Activated CD8-positive, alpha-beta memory T cell treated with anti-CD3 and anti-CD28 coated beads, Interleukin-2, amount 50 U/mL, for 4 hours (primary cell): Measurements from ENCODE around the gene RBMS3.
"Not testable (repeated sequence)": the region's sequence is repeated elsewhere in the genome, so short reads cannot be mapped to it uniquely, and the experiment has no call there.

Experiments used
- DNase-seq: peaks from one replicate; pipeline ENCODE4 v3.0.0-alpha.2; 2020

The RBMS3 gene

DNA sequence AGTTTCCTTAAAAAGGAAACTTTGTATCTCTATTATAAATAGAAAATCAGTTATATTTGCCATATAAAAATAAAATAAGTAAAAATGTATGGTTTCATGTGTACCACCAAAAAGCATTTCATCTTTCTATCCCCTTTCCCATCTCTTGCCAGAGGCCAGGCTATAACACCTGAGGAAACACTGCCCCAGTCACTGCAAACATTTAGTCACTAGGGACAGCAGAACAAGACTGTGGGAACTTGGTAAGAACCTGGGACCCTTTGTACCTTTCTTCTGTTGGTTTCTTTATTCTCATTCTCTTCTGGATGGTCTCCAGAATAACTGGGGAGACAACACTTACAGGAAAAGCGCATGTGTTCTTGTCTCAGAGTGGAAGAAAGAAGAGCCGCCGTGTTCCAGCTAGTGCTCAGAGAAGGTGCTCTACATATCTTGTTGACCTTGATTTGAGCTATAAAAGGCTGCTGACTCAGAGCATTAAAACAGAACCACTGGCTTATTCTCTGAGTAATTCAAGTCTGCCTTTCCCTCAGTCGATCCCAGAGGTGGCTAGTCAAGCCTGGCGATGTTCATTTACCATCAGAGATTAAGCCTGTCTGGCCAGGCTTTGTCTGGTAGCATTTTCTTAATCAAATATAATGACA is 361.6 kb downstream of the RBMS3 start:
- no peak for DNase-seq

DNA sequence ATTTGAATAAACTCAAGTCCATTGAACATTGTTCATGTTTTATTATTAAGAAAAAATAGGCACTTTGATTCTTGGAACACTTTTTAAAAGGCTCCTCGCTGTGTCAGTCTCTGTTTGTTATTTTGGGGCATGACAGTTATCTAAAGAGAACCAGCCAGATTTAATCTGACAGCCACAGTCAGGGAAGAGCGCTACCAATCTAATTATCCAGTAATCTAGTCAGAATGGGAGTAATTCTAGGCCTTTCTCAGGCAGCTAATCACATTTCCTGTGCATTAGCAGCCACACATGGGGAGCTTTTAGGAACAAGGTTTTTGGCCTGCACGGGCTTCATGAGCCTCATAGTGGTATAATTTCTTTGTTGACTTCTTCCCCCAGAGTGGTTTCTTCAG is 362.2 kb downstream of the RBMS3 start:
- DNase-seq, result no peak

DNA sequence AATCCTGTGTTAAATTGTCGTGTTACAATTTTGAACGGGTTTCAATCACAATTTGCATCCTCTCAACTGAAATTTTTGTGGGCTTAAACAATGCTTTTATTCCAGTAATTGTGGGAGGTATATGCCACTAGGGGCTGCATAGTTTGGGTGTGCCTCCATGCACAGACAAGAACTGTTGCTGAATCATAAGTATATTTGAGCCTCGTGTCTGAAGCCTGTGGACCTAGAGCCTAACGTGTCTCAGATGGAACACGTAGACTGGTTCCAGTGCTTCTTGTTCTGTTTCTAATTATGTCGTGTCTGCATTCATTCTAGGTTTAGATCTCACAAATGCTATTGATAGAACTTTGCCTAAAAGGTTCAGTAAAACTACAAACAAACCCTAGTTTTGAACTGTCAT is 363.4 kb downstream of the RBMS3 start:
- DNase-seq, result no peak

DNA sequence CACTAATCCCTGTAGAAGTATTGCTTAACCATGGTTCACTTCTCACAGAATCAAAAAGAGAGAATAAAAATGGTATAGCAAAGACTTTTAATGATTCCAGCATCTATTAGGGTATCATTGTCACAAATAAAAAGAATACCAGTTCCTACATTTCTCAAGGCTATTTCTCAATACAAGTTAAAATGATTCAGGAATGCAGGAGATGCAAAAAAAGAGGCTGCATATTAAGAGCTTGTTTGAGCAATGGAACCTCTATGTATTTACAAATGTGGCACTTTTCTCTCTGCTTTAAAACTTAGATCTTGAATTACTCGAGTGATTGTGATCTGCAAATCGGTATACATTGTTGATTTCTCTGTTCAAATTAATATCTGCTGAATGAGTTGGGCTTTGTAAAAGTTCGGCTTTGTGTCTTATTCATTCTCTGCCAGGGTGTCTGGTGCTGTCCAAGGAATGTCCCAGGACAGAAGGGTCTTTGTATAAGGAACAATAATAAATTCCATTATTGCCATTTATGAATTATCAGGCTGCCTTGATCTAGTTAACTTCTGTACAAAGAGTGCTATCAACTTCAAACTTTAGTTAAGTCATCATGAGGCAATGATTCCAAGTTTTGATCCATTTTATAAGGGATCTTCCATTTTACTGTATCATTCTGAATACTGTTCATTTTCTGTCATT is 364.2 kb downstream of the RBMS3 start:
- no peak for DNase-seq

DNA sequence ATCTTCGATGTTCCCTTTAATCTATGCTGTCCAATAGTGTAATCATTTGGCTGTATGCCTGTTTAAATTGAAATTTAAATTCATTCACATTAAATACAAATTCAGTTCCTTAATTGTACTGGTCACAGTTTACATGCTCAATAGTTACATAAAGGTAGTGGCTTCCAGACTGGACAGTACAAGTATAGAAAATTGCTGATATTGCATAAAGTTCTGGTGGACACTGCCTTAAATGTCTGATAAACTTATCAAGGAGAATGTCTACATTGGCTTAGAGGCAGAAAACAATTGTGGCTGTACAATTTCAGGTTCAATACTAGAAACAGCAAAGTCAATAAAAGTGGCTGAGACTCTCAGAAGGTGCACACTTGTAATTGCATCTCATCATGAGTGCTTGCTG is 365.2 kb downstream of the RBMS3 start:
- DNase-seq, result no peak

DNA sequence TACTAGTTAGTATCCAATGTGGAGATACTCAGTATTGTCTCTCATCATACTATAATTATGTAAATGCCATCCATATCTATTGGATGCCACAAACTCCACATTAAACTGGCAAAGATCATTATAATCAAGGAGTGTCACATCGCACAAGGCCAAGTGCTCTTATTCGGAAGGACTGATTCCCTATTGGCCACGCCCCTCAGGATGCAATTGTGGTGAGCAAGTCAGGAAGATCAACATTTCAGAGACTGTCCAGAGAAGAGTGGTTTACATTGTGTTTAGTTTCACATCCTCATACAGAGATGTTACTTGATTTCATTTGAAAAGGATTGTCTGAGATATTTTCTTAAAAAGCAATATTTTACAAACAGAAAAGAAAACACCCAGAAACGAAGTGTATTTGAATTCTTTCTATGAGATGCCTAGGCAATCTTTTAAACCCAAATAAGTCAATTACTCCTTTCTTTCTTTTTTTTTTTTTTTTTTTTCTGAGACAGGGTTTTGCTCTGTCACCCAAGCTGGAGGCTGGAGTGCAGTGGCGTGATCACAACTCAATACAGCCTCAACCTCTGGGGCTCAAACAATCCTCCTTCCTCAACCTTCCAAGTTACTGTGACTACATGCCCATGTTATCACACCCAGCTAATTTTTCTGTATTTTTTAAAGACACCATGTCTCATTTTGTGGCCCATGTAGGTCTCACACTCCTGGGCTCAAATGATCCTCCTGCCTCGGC is 369.1 kb downstream of the RBMS3 start:
- no peak for DNase-seq

DNA sequence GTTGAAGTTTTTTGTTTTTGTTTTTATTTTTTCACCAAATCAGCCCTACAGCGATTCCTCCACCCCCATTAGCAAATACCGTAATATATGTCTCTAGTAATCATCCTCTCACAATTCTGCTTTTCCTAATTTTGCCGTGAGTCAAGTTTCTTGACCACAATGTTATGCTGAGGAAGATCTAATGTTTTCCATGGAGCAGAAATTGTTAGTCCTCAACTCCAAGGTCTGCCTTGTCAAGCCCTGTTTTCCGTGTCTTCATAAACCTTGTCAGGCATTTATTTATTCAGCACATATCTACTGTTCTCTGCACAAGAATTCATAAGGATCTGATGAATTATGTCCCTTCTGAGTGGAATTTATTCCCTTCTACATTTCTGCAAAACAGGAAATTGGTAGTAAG is 372.8 kb downstream of the RBMS3 start:
- no peak for DNase-seq

DNA sequence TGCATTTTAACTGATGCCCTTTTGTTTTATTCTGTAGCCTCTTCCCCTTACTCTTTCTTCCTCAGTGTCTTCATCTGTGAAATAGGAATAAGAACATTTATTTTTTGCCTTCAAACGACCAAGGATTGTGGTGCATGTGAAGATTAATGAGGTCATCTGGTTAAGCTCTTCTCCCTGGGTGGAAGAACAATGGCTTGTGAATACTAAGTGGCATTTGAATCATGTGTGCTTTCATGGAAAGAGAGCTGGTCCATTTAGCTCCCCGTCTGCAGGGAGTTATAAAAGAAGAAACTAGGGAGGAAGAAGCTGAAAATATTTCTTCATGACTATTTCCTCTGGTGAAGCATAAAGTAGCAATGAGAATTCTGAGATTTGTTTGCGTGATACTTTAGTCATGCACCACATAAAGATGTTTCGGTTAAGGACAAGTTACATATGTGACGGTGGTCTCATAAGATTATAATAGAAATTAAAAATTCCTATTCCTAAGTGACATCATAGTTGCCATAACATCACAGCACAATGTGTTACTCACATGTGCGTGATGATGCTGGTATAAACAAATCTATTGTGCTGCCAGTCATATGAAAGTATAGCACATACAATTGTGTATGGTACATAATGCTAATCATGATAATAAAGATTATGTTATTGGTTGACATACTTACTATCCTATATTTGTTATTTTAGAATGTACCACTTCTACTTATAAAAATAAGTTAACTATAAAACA is 374.3 kb downstream of the RBMS3 start:
- no peak for DNase-seq

DNA sequence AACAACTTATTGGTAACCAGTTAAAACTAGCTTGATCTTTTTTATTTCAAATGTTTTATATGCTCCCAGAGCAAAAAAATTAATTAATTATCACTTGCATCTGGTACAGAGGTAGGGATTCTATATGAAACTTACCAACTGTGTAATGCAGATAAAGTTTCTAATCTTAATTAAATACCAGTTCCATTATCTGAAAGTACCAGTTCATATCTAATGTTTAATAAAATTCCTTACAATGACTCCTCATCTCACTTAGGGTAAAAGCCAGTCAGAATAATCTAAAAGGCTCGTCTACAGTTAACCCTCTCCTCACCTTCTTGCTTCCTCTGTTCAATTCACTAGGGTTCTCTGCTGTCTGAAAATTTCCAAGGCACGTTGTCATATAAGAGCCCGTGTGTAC is 384.8 kb downstream of the RBMS3 start:
- DNase-seq, result no peak

DNA sequence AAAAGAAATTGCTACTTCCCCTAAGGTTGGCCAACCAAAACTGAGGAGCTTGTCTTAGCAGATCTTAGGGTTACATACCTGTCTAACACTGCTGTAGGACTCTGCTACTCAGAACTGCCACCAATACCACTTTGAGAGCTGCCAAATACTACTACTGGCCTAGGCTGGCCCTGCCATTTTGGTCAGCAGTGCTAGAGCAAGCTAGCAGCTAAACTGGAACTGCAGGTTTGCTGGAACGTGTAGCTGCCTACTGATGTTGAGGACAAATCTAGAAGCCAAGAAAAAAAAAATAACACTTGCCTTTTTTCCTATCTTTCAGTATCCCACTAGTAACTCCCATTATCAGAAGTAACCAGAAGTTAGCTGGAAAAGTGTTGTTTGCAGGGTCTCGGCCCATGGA is 387.4 kb downstream of the RBMS3 start:
- no peak for DNase-seq

DNA sequence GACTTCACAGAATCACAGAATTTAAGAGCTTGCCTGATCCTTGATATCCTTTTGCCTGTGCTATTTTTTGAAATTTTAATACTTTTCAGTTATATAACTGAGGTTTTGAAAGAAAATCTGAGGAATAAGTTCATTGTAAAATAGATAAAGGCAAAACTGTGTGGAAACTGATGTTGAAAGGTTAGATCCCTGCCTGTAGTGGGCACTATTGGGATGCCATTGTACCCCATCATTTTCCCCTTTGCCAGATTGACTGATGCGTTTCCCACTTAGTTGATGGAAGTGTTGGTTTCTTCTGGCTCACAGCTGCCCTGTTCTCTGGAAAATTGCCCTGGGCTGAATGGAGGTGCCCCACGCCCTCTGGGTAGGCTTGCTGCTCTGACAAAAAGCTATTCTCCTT is 387.9 kb downstream of the RBMS3 start:
- DNase-seq, result no peak

DNA sequence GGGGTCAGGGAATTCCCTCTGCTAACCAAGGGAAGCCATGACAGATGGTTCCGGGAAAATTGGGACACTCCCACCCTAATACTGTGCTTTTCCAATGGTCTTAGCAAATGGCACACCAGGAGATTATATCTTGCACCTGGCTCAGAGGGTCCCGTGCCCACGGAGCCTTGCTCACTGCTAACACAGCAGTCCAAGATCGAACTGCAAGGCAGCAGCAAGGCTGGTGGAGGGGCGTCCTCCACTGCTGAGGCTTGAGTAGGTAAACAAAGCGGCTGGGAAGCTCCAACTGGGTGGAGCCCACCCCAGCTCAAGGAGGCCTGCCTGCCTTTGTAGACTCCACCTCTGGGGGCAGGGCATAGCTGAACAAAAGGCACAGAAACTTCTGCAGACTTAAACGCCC is 389.6 kb downstream of the RBMS3 start:
- DNase-seq, result not testable (repeated sequence)

DNA sequence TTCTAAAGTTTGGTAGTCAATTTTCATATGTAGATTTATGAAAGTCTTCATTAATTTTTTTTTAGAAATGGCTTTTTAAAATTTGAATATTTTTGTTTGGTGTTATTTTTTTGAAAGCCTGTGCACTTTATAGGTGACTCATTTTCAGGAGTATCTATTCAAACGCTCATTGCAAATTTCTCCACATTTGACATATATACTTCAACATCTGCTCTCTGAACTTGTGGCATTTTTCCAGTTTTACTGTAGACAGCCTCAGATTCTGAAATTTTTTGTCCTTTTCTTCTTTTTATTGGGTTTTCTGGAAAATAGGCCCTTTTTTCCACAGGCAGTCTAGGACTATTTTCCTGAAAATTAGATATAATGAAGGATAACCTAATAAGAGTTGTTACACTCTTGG is 396.6 kb downstream of the RBMS3 start:
- no peak for DNase-seq

DNA sequence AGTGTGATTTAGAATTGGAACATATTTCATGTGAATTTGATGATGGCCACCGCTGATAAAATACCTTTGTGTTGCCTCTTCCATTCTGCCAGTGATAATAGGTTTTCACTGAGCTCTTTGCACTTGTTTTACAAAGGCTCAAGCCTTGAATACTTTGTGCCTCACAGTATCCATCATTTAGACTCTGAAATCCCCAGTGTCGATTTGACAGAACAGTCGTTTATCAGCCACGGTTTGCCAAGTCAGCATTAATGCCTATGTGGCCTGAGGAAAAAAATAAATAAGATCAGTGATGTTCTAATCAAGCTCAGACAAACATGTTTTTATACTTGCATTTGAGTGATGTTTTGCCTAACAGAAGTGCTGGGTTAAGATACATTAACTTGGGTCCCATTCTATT is 399.1 kb downstream of the RBMS3 start:
- no peak for DNase-seq

DNA sequence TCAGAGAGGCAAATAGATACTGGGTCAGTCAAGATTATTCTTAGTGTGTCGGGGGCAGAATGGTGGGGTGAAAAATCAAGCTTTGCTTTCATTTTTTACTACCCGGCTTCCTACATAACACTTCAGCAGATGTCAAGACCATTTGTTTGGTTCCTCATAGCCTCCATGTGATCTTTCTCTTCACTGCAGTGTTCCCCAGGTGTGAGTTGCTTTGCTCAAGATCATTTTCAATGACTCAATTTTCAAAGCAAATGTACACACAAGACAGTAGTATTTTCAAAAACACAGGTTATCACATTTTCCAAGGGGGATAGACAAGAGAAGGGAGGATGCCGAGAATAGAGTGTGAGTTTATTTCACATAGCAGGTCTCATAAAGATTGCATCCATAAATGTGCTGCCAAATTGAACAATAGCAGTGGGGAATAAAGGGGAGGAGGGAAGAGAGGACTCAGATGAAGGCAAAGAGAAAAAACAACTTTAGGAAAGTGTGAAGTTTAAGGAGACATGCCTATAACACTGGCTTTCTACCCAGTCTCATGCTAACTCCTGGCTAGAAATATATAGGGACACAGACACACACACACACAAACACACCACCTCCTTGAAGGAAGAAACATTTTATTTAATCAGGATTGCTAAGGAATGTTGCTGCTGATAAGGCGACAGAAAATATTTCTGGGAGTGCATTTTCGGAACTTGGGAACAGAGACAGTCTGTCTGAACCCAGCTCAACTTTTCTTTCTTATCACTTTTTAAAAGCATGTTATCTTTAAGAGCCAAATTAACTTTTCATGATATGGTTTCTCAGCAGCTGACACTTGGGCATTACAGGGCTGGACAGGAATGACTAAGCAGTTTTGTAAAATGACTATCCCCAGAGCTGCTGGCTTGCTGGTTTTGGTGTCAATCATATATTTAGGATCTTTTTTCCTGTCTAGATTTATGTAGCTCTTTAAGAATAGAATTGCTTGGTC is 402.4 kb downstream of the RBMS3 start:
- no peak for DNase-seq

DNA sequence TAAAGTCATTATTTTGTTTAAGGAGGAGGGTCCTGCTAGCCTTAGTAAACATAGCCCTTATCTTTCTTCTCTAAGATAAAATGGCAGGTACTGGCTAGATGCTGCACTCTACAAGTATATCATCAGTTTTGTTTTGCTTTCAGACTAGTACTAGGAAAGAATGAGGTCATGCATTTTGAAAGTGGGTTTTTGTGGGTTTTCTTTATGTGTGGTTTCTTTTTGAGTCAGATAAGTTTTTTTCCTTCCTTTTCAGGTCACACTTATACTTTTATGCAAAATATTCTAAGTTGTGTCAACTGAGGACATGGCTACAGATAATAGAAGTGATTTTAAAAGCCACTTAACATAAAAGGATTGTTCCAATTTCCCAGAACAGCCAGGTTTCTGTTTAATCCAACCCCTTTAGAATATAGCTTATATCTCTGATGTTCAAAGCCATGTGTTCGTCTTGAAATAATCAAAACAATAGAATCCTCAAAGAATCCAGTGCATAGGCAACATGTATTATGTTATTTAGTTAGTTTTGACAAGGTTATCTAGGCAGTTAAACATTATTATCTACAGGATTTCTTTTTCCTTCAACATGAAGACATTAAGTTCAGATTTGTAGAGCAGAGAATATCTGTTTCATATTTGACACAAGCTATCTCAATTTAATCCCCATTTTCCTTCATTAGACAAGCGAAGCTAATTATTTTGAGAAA is 406.2 kb downstream of the RBMS3 start:
- DNase-seq, result no peak

DNA sequence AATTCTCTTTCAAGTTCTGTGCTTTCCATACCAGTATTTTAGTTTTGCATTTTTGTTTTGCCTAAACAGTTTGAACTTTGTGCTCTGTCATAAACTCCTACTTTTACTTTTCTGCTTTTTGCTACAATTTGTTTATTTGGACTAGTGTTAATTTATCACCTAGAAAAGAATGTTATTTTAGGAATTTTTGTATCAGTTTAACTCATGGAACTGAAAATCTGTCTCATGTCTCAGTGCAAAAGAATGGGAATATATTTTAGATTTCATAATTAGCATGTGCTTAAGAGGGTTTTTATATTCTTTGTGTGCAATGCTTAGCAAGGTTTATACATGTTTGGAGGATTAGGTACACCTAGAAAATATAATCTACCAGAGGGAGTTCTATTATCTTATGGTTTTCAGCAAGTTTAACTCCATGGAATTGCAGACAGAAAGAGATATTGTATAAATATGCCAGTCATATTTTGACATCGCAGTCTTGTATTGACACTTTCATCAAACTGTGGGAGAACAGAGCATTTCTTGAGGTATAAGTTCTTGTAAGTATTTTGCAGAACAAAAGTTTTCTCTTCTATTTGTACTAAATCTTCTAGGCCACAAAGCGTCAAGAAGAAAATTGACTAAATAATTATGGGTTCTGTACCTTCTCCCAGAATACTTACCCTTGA is 409.9 kb downstream of the RBMS3 start:
- no peak for DNase-seq

DNA sequence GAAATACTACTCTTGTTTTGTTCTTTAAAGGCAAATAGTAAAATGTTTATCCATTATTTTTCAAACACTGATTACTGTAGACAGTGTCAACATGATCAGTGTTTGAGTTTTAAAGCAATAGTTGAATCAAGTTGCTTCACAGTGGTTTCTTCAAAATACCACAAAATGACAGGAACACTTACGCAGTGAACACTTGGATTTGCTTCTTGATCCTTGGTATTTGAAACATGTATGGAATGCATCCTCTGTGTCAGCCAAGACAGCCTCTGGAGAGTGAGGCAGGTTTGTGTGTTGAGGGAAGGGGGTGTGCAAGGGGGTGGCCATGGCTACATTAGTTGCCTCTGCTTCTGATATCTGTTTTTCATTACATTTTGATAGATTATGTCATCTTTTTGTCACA is 413.0 kb downstream of the RBMS3 start:
- DNase-seq, result no peak

DNA sequence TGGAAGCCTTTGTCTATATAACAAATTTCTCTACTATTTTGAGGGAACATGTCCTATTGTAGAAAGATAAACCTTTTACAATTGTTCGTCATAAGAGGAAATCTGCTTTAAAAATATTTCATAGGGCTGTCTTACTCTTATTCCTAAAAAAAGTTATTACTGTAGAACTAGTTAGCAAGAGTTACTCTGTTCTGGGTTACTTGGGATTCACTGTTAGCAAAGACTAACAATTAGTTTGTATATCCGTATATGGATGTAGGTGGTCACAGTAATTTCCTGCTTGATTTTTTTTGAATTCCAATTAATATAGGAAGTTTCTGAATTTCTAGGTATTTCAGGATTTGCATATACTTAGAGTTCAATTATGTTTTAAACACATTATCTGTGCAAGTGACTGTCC is 413.5 kb downstream of the RBMS3 start:
- DNase-seq, result no peak

DNA sequence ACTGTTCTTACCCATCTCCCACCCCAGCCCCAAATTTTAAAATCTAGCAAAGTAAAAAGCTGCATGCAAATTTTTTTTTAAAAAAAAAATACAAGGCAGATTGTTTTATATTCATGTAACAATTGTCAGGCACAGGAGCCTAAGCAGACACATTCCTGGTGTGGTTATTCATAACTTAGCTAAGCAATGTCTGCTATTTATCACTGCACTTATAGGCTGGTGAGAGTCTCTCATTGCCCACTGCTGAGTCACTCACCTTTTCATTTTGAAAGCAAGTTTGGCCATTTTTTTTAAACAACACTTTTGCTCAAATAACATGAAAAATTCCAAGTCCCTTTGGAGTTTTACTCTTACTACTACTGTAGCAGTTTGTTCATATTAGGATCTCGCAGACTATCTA is 413.9 kb downstream of the RBMS3 start:
- DNase-seq, result no peak

DNA sequence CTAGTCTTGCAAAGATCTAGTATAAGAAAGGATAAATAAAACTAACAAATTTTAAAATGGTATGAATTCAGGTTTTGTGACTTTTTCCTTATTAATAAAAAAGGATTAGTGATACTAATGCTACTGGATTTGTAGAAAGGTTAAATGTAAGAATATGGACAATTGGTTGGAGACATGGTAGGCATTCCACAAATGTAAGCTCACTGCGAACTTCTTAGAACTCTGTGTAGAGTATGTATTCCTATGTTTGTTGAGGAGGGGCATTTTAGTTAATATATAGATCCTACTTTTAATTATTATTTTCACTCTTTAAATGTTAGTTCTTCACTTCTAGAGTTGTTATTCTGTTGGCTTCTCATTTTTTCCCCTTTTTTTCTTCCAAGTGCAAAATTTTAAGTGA is 414.3 kb downstream of the RBMS3 start:
- DNase-seq, result no peak
